ENCODE results near the gene RNF4. TPM values are rescaled to one million over a fixed set of nuclear protein-coding genes. Genes with fewer than 3 reads are reported as not detected.

The RNF4 gene
- total and polyA plus RNA-seq, 10 of the 15 experiments (the other 5 are each of a cell fraction or from before 2014, with no cell fraction given), result 34.9 to 145 (median 76.1) TPM

DNA sequence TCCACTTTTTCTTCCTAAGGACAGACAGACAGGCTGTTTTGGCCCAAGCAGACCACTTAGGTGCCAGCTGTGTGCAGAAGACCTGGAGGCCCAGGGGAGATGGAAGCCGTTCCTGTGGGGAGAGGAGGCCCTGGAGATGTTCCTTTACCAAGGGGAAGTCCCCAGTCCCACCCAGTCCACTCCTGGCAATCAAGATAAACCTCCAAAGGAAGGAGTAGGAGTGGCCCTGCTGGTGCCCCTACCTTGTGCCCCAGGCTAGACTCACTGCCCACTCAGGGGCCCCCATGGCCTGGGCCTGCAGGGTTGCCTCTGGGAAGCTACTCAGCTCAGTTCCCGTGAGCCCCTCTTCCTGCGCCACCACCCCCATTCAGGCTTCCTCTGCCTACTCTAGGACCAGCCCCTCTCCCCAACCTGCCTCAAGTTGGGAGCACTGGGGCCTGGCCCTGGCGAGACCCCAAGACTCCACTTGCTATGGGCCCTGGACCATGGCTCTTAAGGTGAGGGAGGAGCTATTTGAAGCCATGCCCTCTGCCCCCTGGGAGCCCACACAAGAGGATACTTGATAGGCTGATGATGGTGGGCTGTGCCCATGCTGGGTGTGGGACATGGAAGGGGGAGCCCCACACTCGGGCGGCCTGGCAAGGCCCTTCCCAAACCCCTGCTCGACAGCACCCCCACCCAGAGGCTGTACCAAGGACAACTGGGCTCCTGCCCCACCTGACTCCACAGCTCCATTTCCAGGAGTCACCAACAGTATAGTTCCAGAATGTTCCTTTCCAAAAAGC lies 24.8 kb upstream of the RNF4 start:
- H3K4me1 ChIP-seq (ENCODE audit: control insufficient read depth, insufficient read depth, low read length), result peaks cover 3% of the 10 kb centered on the region; the same call in 1 of the 2 replicates
- intact Hi-C loops (cut with micrococcal nuclease; ENCODE audit: unreplicated experiment) (loop anchor here (5.0 kb wide), 1 partner anchor 202 kb away; the partner anchor contains the start of genes HAUS3 and POLN), in situ Hi-C loops (cut with MboI) (loop anchor here (5.0 kb wide), 1 partner anchor 227 kb away; no protein-coding TSS in a partner anchor)
- CTCF ChIA-PET, result interaction anchor here (0.6 to 4.1 kb wide), 3 partner anchors 224 to 226 kb away, joined by 5 to 19 read pairs (median 13); no protein-coding TSS in a partner anchor
- SMC1A ChIA-PET (ENCODE audit: uncharacterized antibody, unreplicated experiment), result interaction anchor here (0.6 to 1.3 kb wide), 4 partner anchors 22 to 224 kb away, joined by 3 to 7 read pairs (median 4); no protein-coding TSS in a partner anchor
- DNase-seq (ENCODE audit: low read depth, low spot score), result no peak
- no peak for ATAC-seq
- RAD21 ChIA-PET (ENCODE audit: unreplicated experiment), result interaction anchor here (1.4 to 1.9 kb wide), 2 partner anchors 91 to 224 kb away, joined by 4 to 6 read pairs; no protein-coding TSS in a partner anchor
- H3K27me3 ChIP-seq (replicated peaks in 1 of 2; ENCODE audit: control insufficient read depth in 2 of 2, insufficient read depth in 2 of 2, low read length in 1 of 2), result no peaks in the 10 kb centered on the region; a peak in 2 of 4 replicates
- no peak overlapping the region for H3K4me2 ChIP-seq (ENCODE audit: control insufficient read depth, insufficient read depth)
- WGBS (ENCODE audit: insufficient coverage, insufficient replicate concordance, low lambda C conversion rate, missing lambda C conversion rate), result 56% methylated on average over 7 of the region's 7 CpGs
- no TSS peak for BruUV-seq (replicated peaks)
- no peaks in the 10 kb centered on the region for H4K20me1 ChIP-seq (ENCODE audit: control insufficient read depth, insufficient read depth)
- TF ChIP-seq TCF7 (IDR thresholded peaks at IDR 0.05; ENCODE audit: borderline replicate concordance), result no peak
- no peak for FAIRE-seq
- H2AFZ ChIP-seq (ENCODE audit: control insufficient read depth, low read depth, low read length), result no peak overlapping the region
- H3K9ac ChIP-seq (ENCODE audit: control insufficient read depth, insufficient read depth, low read length), result no peak overlapping the region
- no peaks in the 10 kb centered on the region for H3K79me2 ChIP-seq (ENCODE audit: control insufficient read depth, insufficient read depth, low read length)
- H3K27ac ChIP-seq (ENCODE audit: control insufficient read depth, insufficient read depth), result no peak overlapping the region
- H3K36me3 ChIP-seq (ENCODE audit: control insufficient read depth in 2 of 2, insufficient read depth in 2 of 2, low read length in 1 of 2), result no peaks in the 10 kb centered on the region
- no peaks in the 10 kb centered on the region for H3K9me3 ChIP-seq (replicated peaks; ENCODE audit: control insufficient read depth, insufficient read depth, low read length)
- POLR2A ChIA-PET, result no interaction called here
- no peak overlapping the region for H3K4me3 ChIP-seq

DNA sequence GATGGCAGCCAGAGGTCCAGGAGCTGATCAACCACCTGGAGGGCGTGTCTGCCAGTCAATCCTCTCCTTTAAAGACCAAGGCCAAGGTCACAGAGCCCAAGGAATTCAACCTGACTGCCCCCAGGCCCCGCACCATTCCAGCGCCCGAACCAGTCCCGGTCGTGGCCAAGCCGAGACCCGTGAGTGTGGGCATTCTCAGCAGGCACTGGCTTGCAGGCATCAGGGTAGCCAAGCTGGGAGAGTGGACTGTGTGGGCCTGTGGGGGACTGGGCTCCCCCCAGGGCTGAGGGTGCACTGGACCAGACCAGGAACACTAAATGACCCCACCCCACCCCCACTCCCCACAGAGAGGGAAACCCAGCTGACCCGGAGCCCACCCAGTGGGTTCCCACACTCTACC lies 23.8 kb upstream of the RNF4 start:
- Histone ChIP-seq H3K79me2 (ENCODE audit: control insufficient read depth, insufficient read depth, low read length) (no peaks in the 10 kb centered on the region), H3K4me2 (ENCODE audit: control insufficient read depth, insufficient read depth) (no peak overlapping the region), H4K20me1 (ENCODE audit: control insufficient read depth, insufficient read depth) (no peaks in the 10 kb centered on the region), H3K4me1 (ENCODE audit: control insufficient read depth, insufficient read depth, low read length) (peaks cover 3% of the 10 kb centered on the region; the same call in 1 of the 2 replicates), H3K4me3 (no peak overlapping the region), H3K27ac (ENCODE audit: control insufficient read depth, insufficient read depth) (no peak overlapping the region), H3K27me3 (replicated peaks in 1 of 2; ENCODE audit: control insufficient read depth in 2 of 2, insufficient read depth in 2 of 2, low read length in 1 of 2) (no peaks in the 10 kb centered on the region; a peak in 2 of 4 replicates), H3K36me3 (ENCODE audit: control insufficient read depth in 2 of 2, insufficient read depth in 2 of 2, low read length in 1 of 2) (no peaks in the 10 kb centered on the region), H3K9me3 (replicated peaks; ENCODE audit: control insufficient read depth, insufficient read depth, low read length) (no peaks in the 10 kb centered on the region), H3K9ac (ENCODE audit: control insufficient read depth, insufficient read depth, low read length) (no peak overlapping the region), H2AFZ (ENCODE audit: control insufficient read depth, low read depth, low read length) (no peak overlapping the region)
- POLR2A ChIA-PET, result no interaction called here
- intact Hi-C loops (cut with micrococcal nuclease; ENCODE audit: unreplicated experiment) (no loop called here), in situ Hi-C loops (cut with MboI) (no loop called here)
- RAD21 ChIA-PET (ENCODE audit: unreplicated experiment), result interaction anchor here (1.0 kb wide), 1 partner anchor 225 kb away, joined by 6 read pairs; no protein-coding TSS in a partner anchor
- SMC1A ChIA-PET (ENCODE audit: uncharacterized antibody, unreplicated experiment), result interaction anchor here (1.0 to 1.3 kb wide), 2 partner anchors 21 to 225 kb away, joined by 3 to 7 read pairs; no protein-coding TSS in a partner anchor
- DNase-seq (ENCODE audit: low read depth, low spot score), result no peak
- CTCF ChIA-PET, result interaction anchor here (0.6 to 1.9 kb wide), 2 partner anchors 225 to 227 kb away, joined by 5 to 13 read pairs; no protein-coding TSS in a partner anchor
- no peak for ATAC-seq
- FAIRE-seq, result no peak
- 71% methylated on average over 9 of the region's 9 CpGs for WGBS (ENCODE audit: insufficient coverage, insufficient replicate concordance, low lambda C conversion rate, missing lambda C conversion rate)
- no TSS peak for BruUV-seq (replicated peaks)
- TF ChIP-seq GABPA (IDR thresholded peaks at IDR 0.05; ENCODE audit: low read depth), result no peak
- no peak for TF ChIP-seq RAD51 (IDR thresholded peaks at IDR 0.05)
- no peak for TF ChIP-seq MTA3 (IDR thresholded peaks at IDR 0.05; ENCODE audit: borderline replicate concordance, low read length)
- TF ChIP-seq IRF4 (IDR thresholded peaks at IDR 0.05; ENCODE audit: low read depth, low read length), result no peak
- TF ChIP-seq EP300 (IDR thresholded peaks at IDR 0.05; ENCODE audit: borderline replicate concordance in 1 of 2, control insufficient read depth in 1 of 2, low read depth in 2 of 2, low read length in 2 of 2), result no peak
- no peak for TF ChIP-seq ATF7 (IDR thresholded peaks at IDR 0.05; ENCODE audit: low read depth)
- TF ChIP-seq JUND (IDR thresholded peaks at IDR 0.05; ENCODE audit: low read depth, low read length), result no peak
- no peak for TF ChIP-seq ZZZ3 (IDR thresholded peaks at IDR 0.05; ENCODE audit: control insufficient read depth, insufficient read length, low read depth)
- TF ChIP-seq CBFB (IDR thresholded peaks at IDR 0.05; ENCODE audit: low read depth), result no peak
- no peak for TF ChIP-seq ETV6 (conservative IDR thresholded peaks at IDR 0.05 in 1 of 2, IDR thresholded peaks at IDR 0.05 in 1 of 2; ENCODE audit: borderline replicate concordance in 1 of 2, low read depth in 1 of 2)
- TF ChIP-seq, protein P1, sequence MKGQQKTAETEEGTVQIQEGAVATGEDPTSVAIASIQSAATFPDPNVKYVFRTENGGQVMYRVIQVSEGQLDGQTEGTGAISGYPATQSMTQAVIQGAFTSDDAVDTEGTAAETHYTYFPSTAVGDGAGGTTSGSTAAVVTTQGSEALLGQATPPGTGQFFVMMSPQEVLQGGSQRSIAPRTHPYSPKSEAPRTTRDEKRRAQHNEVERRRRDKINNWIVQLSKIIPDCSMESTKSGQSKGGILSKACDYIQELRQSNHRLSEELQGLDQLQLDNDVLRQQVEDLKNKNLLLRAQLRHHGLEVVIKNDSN (IDR thresholded peaks at IDR 0.05; ENCODE audit: borderline replicate concordance, extremely low read length, insufficient read depth, low read depth, low read length), result no peak
- no peak for TF ChIP-seq TCF12 (IDR thresholded peaks at IDR 0.05; ENCODE audit: low read depth, low read length)
- no peak for TF ChIP-seq NFYB (IDR thresholded peaks at IDR 0.05; ENCODE audit: insufficient read depth, low read depth, low read length)
- TF ChIP-seq GATAD2B (conservative IDR thresholded peaks at IDR 0.05; ENCODE audit: low read depth), result no peak

All from GM12878 (cell line).